Bone marrow (tissue), 2 donors: ENCODE data around the gene COQ10B.
A peak's percentile ranks its signal among the peaks of the same experiment; 100 is the strongest.
"Not testable (repeated sequence)": the region's sequence is repeated elsewhere in the genome, so short reads cannot be mapped to it uniquely, and the experiment has no call there.

ENCODE experiments used
- DNase-seq, 2 donors: peaks; one replicate each; lab custom pipeline; 2025; lab: John Stamatoyannopoulos, UW

Gene COQ10B

DNA sequence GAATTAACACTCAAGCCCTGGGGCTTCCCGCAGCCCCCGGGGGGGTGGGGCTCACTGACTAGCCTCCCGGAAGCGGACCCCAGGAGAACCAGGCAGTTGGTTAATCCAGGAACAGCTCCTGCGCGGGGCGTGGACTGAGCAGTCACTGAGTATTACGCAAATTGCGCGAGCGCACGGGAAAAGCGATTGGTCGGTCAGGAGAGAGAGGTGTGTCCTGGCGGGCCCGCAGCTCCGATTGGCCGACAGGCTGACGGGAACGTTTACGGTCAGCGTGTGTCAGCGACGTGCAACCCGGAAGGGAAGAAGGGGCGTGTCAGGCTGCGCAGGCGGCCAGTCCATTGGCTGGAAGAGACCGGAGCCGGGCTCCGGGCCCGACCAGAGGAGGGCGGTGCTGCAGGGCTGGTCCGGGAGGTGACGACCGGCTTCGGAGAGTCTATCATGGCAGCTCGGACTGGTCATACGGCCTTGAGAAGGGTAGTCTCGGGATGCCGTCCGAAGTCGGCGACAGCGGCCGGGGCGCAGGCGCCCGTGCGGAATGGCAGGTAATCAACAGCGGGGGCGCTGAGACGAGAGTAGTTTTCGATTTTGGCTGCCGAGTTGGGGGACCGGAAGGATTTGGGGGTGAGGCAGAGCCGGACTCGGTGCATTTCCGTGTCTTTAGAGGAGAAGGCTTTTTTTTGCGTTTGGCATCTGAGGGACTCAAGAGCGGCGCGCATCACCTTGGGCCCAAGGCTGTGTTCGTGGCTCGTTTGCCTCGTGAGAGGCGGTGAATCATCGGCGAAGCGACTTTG is at the start of gene COQ10B:
Gene COQ10B, plus strand, starts transcription at position 430 of the 791 bp plus-strand sequence. Its CDS starts 9 bp downstream, at position 439.
- DNase-seq: peak; percentile 93 to 99

DNA sequence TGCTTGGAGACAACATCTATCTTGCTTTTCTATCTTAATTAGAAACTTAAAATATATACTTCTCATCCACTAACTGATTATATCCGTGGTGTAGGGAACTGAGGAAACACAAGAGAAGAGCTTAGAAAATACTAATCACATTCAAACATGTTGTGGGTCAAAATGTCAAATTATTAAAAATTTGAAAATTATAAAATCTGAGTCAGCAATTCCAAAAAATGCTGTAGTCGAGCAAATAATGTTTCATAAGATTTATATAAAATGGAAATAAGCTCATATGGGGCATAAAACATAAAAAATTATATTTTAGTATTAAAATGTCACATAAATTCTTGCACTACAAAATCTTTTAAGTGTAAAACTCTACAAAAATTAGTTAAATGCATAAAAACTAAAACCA is 47.8 kb upstream of the COQ10B start:
- DNase-seq: no peak

DNA sequence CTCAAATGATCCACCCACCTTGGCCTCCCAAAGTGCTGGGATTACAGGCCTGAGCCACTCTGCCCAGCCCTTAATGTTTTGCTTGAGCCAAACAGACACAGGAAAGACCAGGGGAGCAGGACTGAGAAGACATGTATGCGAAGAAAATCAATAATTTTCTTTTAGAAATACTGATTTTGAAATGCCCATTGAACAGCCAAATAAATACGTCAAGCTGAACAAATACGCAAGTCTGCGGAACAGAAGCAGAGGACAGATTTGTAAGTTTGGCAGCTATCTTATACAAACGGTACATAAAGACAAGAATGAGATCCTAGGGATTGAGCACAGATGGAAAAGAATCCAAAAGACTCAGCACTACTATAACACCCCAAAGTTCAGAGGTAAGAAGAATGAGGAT is 39.3 kb upstream of the COQ10B start:
- no peak for DNase-seq

DNA sequence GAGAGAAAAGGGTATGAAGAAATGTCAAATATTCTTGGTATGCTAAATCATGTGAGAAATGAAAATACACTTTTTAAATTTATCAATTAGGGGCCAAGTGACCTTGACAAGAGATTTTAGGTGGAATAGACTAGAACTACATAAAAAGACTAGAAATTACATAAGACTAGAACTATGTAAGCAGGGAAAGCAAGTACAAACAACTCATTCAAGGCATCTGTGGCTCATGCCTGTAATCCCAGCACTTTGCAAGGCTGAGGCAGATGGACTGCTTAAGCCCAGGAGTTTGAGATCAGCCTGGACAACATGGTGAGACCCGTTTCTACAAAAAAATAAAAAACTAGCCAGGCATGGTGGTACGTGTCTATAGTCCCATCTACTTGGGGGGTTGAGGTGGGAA is 38.8 kb upstream of the COQ10B start:
- DNase-seq: no peak

DNA sequence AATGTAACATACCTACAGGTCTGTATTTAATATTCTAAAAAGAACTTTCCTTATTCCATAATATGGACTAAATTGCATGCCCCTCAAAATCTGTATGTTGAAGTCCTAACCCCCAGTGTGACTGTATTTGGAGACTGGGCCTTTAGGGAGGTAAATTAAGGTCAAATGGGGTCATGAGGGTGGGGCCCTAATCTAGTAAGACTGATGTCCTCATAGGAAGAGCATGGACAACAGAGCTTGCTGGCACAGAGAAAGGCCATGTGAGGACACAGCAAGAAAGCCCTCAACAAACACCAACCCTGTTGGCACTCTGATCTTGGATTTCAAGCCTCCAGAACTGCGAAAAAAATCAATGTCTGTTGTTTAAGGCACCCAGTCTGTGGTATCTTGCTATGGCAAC is 37.1 kb upstream of the COQ10B start:
- DNase-seq: no peak

DNA sequence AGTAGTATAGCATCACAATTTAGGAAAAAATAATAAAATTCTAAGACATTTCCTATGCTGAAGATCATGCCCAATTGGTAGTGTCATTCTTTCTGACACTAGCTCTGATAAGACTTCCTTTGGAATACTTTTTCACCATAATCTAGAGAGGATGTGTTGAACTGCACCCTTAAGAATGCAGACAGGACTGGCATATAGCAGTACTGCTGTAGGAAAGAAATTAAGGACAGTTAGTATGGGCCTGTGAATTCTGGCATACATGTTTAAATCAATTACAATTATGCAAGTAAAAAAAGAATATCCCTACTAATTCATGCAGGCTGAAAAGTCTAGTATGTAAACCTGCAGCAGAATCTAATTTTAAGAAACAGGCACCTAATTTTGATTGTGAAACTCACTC is 33.9 kb upstream of the COQ10B start:
- no peak for DNase-seq

DNA sequence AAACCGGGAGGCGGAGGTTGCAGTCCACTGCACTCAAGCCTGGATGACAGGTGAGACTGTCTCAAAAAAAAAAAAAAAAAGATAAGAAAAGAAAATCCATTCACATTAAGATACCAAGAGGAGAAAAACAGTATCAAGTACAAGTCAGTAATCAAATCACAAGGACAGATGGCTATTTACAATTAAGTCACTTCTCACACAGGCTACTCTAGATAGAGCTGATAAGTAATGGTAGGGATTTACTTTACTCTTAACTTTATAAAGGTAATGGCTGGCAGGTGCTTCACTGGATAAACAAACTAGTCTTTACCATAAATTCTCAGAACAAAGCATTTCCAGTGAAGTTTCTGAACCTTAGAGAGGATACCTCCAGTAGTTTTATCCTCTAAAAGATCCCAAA is 30.0 kb upstream of the COQ10B start:
- DNase-seq: no peak

DNA sequence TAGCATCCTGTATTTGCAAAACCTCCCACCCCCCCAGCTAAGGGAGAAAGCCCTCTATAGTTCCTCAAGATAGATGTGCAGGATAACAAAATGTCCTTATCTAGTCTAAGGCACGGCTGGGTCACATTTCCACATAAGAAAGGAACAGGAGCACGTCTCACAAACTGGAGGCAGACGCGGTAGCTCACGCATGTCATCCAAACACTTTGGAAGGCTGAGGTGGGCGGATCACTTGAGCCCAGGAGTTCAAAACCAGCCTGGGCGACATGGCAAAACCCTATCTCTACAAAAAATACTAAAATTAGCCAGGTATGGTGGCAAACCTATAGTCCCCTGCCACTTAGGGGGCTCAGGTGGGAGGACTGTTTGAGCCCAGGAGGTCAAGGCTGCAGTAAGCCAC is 27.8 kb upstream of the COQ10B start:
- DNase-seq: no peak

DNA sequence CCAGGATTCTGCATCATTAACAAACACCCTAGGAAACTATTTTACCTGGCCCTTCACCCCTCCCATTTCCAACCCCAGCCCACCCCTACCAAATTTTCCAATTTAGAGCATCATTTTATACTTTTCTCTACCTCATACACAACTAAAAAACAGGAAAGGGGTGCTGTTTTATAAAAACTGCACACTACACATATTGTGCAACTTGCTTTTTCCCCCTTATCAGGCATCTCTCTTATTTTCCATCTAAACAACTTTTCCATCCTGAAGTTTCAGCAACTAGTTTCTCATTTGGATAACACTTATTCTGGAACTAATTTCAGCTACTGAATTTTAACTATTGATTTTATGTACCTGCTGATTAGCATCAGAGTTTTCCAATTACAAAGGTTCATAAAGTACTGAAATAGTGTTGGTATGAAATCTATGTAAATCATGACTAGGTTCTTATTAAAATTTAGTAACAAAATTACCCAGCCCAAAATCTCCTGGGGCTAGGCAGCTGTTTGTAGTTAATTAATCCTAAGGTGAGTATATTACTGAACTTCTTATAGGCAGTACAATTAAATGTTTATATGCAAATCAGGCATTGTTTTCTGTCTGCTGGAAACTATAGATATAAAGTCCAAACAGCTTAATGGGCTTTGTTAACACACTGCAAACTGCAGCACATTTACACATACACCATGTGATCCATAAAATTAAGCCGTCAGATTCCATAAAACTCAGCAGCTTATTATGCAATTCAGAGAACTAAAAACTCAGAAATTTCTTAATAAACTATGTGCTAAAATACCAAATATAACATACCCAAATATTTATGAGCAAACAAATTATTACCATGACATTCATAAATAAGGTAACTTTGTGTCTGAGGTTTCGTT is 26.4 kb upstream of the COQ10B start:
- DNase-seq: no peak

DNA sequence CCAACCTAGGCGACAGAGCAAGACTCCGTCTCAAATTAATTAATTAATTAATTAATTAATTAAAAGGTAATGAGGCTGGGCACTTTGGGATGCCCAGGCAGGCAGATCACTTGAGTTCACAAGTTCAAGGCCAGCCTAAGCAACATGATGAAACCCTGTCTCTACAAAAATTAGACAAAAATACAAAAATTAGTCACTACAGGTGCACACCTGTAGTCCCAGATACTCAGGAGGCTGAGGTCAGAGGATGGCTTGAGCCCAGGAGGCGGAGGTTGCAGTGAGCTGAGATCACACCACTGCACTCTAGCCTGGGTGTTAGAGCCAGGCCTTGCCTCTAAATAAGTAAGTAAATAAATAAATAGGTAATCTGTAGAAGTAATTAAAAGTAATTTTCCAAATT is 25.4 kb upstream of the COQ10B start:
- DNase-seq: no peak

DNA sequence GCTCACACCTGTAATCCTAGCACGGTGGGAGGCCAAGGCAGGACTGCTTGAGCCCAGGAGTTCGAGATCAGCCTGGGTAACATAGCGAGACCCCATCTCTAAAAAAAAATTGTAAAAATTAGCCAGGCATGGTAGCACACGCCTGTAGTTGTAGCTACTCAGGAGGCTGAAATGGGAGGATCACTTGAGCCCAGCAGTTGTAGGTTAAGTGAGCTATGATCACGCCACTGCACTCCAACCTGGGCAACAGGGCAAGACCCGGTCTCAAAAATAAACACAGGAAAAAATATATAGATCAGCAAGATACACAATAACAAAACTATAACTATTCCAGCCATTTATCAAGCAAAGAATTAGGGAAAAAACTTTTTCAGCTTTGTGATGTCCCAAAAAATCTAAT is 21.5 kb upstream of the COQ10B start:
- no peak for DNase-seq

DNA sequence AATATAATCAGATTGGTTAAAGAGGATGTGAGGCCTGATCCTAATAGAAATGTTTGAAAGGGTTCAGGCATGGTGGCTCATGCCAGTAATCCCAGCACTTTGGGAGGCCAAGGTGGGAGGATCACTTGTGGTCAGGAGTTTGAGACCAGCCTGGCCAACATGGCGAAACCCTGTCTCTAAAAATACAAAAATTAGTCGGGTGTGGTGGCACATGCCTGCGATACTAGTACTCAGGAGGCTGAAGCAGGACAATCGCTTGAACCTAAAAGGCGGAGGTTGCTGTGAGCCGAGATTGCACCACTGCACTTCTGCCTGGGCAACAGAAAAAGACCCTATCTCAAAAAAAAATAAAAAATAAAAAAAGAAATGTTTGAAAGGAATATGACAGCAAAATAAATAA is 20.8 kb upstream of the COQ10B start:
- DNase-seq: not testable (repeated sequence)

DNA sequence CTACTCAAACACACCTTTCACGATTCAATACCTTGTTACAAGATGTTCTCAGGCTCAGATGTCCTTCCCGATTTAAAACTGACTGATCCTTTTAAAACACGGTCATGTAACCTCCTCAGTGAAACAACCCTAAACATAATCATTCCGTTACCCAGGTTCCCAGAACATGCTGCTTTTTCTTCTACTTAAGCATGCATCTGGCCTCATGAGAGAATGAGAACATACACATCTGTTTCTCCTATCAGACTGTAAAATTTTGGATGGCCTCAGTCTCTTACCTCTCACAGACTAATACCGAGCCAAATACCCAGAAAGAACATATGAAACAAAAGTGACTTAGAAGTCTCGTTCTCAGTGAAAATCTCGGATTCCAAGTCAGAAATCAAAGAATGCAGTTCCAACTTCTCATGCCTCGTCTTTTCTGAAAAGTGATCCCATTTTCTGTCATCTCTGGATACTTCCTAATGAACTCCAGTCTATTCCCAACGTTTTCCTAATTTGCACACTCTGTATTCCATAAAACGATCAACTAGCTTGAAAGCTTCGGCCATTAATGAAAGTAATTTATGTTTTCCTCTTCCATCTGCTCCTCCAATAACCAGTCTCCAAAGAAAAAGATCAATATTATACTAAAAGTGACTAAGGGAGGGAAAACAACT is 19.4 kb upstream of the COQ10B start:
- DNase-seq: no peak

DNA sequence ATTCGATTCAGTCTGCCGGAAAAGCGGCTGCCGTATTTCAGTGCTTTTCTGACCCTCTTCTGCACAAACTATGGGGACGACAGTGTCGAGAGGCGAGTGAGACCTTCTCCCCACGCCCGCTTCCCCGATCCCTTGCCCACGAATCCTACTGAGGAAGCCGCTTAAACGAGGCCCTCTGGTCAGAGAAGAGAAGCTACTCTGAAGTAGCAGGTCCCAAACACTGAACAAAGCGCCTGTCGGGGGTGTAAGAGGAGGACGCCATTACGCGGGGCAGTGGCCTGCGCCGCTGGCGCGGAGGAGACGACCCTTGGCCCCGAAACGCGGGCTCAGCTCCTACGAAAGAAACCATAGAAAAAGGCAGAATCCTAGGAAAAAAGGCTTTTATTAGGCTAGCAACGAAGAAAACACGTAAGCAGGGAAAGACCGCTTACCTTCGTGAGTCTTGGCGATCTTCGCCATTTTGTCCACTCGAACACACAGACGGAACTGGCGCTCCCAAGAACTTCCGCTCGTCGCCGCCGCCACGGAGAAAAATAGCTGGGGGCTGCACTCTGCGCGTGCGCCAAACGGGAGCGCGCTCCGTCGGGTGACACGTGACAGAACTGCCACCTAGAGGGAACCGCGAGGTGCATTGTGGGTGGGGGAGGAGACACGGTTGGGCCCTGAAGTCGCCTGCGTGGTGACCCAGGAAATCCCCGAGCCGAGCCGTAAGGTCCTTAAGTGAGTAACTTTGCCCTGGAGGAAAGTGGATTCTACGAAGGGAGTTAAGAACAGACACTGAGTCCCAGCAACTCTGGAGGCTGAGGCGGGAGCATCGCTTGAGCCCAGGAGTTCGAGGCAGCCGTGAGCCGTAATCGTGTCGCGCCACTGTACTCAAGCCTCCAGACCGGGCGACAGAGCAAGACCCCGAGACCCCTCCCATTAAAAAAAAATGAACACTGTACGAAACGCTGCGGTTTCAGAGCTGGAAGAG is 18.5 kb upstream of the COQ10B start, which contains the start of gene SF3B1:
Gene SF3B1, minus strand, starts transcription at position 488 of the 973 bp plus-strand sequence. Its CDS starts 29 bp downstream, at position 459.
- DNase-seq: peak; percentile 95 to 97

DNA sequence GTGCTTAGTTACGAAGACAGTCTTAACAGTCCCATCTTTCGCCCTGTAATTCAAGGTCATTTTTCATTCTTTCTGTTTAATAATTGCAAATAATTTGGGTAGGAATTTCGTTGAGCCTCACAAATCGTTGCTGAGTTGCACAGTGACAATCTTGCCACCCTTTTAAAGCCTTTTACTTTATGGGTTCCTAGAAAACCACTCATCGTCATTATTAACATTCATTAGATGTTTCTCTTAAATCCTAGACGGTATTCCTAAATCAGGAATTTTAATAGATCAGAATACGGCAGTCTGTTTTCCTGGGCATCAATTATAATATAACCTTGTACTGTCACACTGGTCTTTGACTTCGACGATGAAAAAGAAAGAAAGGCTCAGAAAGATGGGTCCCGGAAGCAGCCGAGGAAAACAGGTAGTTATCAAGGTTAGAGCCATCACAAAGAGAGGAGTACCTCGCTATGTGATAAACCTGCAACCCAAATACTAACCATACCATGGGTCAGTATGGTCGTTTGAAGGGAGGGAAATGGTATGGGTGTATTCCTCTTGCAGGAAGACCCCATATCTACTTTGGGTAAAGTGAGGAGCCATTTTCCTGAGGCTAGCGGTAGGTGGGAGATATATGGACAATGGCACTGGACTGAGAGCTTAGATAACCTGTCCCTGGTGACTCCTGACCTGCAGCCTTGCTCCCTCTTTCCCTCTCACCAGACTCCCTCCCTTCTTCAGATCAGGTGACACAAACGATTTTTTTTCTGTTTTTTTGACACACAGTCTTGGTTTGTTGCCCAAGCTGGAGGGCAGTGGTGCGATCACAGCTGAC is 17.5 kb upstream of the COQ10B start:
- DNase-seq: no peak

DNA sequence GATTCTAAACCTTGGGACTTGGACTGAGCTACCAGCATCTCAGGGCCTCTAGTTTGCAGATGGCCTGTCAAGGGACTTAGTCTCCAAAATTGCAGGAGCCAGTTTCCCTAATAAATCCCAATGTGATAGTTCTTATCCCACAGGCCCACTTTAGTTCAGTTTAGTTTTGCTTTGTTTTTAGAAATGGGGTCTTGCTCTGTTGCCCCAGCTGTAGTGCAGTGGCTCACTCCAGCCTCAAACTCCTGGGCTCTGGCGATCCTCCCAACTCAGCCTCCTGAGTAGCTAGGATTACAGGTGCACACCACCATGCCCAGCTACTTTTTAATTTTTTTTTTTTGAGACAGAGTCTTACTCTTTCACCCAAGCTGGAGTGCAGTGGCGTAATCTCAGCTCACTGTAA is 16.0 kb upstream of the COQ10B start:
- DNase-seq: no peak

DNA sequence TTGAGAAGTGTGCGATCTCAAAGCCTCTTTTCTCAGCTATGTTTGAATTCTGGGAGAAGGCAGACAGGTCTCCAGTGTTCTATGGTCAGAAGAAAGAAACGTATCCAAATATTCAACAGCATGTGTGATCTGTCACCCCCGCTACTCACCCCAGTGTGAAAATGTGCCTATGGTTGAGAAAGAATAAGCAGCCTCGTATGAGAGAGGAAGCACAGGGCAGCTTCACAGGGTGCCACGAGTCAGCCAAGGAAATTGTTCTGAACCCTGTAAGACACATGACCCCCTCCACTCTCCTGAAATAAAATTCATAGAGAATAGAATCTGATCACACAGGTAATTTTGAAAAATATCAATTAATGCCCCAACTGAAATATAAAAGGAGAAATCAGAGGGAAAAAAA is 10.5 kb upstream of the COQ10B start:
- peak in 1 of 2 donors; percentile 37 for DNase-seq

DNA sequence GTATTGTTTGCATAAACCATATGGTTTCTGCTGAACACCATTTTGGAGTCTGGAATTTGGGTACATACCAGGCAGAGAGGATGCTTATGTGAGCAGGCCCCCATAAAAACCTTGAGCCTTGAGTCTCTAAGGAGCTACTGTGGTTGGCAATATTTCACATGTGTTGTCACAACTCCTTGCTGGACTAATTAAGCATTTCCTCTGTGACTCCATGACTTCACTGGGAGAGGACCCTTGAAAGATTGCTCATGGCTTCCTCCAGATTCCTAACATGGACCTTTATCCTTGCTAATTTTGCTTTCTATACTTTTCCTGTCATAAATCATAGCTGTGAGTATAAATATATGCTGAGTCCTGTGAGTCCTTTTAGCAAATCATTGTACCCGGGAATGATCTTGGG is 7.6 kb upstream of the COQ10B start:
- no peak for DNase-seq

DNA sequence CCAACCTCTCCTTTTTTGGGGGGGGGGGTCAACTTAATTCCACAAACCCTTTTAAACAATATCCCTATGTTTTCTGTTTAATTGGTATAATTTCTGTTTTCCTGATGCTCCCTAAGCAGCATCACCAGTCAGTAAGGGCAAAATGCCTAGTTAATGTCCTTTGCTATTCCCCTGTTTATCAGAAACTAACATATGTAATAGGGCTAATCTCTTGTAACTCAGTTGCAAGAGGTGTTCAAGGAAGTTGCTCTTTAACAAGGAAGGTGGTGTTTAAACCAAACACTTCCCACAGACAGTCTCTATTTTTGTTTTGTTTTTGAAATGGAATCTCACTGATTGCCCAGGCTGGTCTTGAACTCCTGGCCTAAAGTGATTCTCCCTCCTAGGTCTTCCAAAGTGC is 6.5 kb upstream of the COQ10B start:
- no peak for DNase-seq

DNA sequence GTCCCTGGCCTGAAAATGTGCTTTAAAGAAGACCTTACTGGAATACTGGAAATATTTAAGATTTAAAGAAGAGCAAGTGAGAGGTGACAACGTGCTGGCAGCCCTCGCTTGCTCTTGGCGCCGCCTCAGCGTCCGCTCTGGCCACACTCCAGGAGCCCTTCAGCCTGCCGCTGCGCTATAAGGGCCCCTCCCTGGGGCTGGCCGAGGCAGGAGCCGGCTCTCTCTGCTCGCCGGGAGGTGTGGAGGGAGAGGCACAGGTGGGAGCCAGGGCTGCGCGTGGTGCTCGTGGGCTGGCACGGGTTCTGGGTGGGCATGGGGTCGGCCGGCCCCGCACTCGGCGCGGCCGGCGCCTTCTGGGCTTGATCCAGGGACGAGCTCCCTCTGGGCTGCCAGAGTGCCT is 2.9 kb upstream of the COQ10B start:
- DNase-seq: no peak
